H1 (cell line): Measurements from ENCODE around the gene KRTAP10-7. TPM values are rescaled to one million over a fixed set of nuclear protein-coding genes. Genes with fewer than 3 reads are reported as not detected.

Experiments
- CBX5 ChIP-seq: fragments of 300-800, 300-1000 bp; sonication (generic); IDR thresholded peaks from 2 replicates; pipeline ENCODE4 v1.7.1; 2016; ENCODE audit warnings: antibody characterized with exemption, low read length, low read depth
- CTBP2 ChIP-seq: IDR thresholded peaks from 2 replicates; pipeline ENCODE4 v1.7.0; 2011; ENCODE audit warnings: borderline replicate concordance, mild to moderate bottlenecking, moderate library complexity, mixed read lengths, low read length; ENCODE audit not compliant: insufficient read depth, insufficient read length
- EGR1 ChIP-seq: IDR thresholded peaks from 2 replicates; pipeline ENCODE4 v1.6.1; 2011; ENCODE audit warnings: low read depth, low read length, borderline replicate concordance
- GTF2F1 ChIP-seq: IDR thresholded peaks from 2 replicates; pipeline ENCODE4 v1.6.1; 2012; ENCODE audit warnings: low read depth, low read length, improper control_type of control experiment, borderline replicate concordance
- HDAC6 ChIP-seq: IDR thresholded peaks from one replicate; pipeline ENCODE4 v1.7.1; 2012; ENCODE audit warnings: low read depth, mild to moderate bottlenecking, inconsistent platforms, low read length, moderate library complexity
- RNF2 ChIP-seq: fragments of 200-900, 300-1000 bp; sonication (generic); IDR thresholded peaks from 2 replicates; pipeline ENCODE4 v1.7.1; 2016; ENCODE audit warnings: borderline replicate concordance, low read depth, mild to moderate bottlenecking, antibody characterized with exemption, low read length; ENCODE audit not compliant: poor library complexity, severe bottlenecking; ENCODE audit errors: missing control alignments
- SUZ12 ChIP-seq: fragments of 200-600 bp; sonication (generic); IDR thresholded peaks from 2 replicates; pipeline ENCODE4 v1.6.1; 2012; ENCODE audit warnings: mild to moderate bottlenecking, inconsistent platforms, low read length, moderate library complexity, mixed read lengths
- TBP ChIP-seq: IDR thresholded peaks from 2 replicates; pipeline ENCODE4 v1.6.1; 2011; ENCODE audit warnings: low read depth, low read length, improper control_type of control experiment
- TEAD4 ChIP-seq: IDR thresholded peaks from 2 replicates; pipeline ENCODE4 v1.6.1; 2012; ENCODE audit warnings: low read depth, low read length, inconsistent platforms, mixed read lengths
- polyA plus RNA-seq, 7 experiments: library from polyadenylated mRNA; depleted of rRNA in 3 of 7; stranded (reverse) in 5 of 7; unstranded in 2 of 7; fragments of >200 nt in 5 of 7; fragments of 200-250 nt in 2 of 7; gene quantifications; 1 replicate in 5 of 7; 2 replicates in 1 of 7; 4 replicates in 1 of 7; pipeline versions ENCODE4 v1.2.1 to v1.2.3, GENCODE V29; 2011 to 2013; ENCODE audit warnings: missing spikeins in 2 of 7, mixed read lengths in 2 of 7
- total RNA-seq: library from RNA; stranded (reverse); fragmentation: NEBNext Ultra II Directional; extraction: Animal tissue kit (Norgen Biotek cat#: 25700); gene quantifications from 2 replicates; pipeline ENCODE4 v1.2.1, GENCODE V29; 2021
- TF ChIP-seq, protein P1 (sequence below): IDR thresholded peaks from 2 replicates; pipeline ENCODE4 v1.6.1; 2012; ENCODE audit warnings: low read length, inconsistent platforms

The KRTAP10-7 gene
- total and polyA plus RNA-seq, 2 of the 8 experiments (the other 6 are each of a cell fraction or from before 2014, with no cell fraction given): not detected

DNA sequence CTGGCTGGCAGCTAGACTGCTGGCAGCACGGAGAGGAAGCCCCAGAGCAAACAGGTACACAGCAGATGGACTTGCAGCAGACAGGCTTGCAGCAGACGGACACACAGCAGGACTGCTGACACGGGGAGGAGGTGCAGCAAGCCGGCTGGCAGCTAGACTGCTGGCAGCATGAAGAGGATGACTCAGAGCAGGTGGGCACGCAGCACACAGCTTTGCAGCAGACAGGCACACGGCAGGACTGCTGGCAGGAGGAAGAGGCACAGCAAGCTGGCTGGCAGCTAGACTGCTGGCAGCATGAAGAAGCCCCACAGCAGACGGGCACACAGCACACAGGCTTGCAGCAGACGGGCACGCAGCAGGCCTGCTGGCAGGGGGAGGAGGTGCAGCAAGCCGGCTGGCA lies 49.6 kb upstream of the KRTAP10-7 start (continued):
- no peak for TF ChIP-seq TEAD4
- no peak for TF ChIP-seq GTF2F1
- no peak for TF ChIP-seq TBP
- TF ChIP-seq SUZ12: no peak
- TF ChIP-seq, protein P1, sequence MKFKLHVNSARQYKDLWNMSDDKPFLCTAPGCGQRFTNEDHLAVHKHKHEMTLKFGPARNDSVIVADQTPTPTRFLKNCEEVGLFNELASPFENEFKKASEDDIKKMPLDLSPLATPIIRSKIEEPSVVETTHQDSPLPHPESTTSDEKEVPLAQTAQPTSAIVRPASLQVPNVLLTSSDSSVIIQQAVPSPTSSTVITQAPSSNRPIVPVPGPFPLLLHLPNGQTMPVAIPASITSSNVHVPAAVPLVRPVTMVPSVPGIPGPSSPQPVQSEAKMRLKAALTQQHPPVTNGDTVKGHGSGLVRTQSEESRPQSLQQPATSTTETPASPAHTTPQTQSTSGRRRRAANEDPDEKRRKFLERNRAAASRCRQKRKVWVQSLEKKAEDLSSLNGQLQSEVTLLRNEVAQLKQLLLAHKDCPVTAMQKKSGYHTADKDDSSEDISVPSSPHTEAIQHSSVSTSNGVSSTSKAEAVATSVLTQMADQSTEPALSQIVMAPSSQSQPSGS: no peak
- TF ChIP-seq HDAC6: no peak
- TF ChIP-seq RNF2: no peak
- TF ChIP-seq EGR1: no peak
- no peak for TF ChIP-seq CBX5
- no peak for TF ChIP-seq CTBP2
